ENCODE measurements around the gene TXNDC5.
"Not testable (repeated sequence)": the region's sequence is repeated elsewhere in the genome, so short reads cannot be mapped to it uniquely, and the experiment has no call there.

Gene TXNDC5

GRCh38 chr6:7894262-7895124 lies 16.1 kb downstream of the TXNDC5 start:
- no peak for DNase-seq (ENCODE audit: low read depth)

DNA sequence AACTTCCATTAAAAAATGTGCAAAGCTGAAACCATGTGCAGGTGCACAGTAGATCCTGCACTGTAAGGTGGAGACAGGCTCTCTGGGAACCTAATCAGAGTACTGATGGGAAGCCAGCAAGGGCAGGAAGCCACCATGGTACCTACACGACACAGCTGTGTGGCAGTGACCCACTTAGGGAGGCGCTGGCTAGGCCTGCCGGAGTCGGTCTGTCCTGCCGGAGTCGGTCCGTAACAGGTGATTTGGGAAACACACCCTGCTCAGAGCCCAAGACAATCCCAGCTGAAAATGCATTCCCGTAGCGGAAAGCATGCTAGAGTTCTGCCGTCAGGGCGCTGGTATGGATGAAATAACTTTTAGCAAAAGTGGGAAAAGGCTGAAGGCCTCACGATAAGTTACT lies 17.2 kb downstream of the TXNDC5 start:
- no peak for DNase-seq (ENCODE audit: low read depth)

- DNase-seq (ENCODE audit: low read depth): not testable (repeated sequence)
These were observed 18.2 kb downstream of the TXNDC5 start for GRCh38 chr6:7892367-7892766.

- no peak for DNase-seq (ENCODE audit: low read depth)
These were observed 19.3 kb downstream of the TXNDC5 start for GRCh38 chr6:7891078-7891872.

GRCh38 chr6:7888587-7889357 lies 21.8 kb downstream of the TXNDC5 start:
- no peak for DNase-seq (ENCODE audit: low read depth)

GRCh38 chr6:7887278-7887991 lies 23.2 kb downstream of the TXNDC5 start:
- no peak for DNase-seq (ENCODE audit: low read depth)

- DNase-seq (ENCODE audit: low read depth): no peak
These were observed 24.5 kb downstream of the TXNDC5 start for GRCh38 chr6:7886132-7886531.

DNA sequence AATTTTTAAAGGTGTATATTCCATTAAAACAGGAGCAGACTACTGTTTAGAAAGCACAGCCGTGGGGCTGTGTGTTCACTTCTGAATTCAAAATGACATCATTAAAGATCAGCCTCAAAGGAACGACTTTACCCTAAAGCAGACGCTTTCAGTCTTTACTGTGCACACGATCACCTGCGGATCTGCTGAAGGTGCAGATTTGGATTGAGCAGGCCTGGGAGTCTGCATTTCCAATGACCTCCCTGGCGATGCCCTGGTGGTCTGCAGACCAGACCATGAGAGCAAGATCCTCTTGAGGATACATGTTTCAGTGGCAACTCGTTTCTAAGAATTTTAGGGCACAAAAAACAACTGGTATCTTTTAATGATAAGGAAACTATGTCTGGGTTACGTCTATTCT lies 27.2 kb downstream of the TXNDC5 start:
- DNase-seq (ENCODE audit: low read depth): no peak

- no peak for DNase-seq (ENCODE audit: low read depth)
These were observed 27.9 kb downstream of the TXNDC5 start for GRCh38 chr6:7882505-7883257.

DNA sequence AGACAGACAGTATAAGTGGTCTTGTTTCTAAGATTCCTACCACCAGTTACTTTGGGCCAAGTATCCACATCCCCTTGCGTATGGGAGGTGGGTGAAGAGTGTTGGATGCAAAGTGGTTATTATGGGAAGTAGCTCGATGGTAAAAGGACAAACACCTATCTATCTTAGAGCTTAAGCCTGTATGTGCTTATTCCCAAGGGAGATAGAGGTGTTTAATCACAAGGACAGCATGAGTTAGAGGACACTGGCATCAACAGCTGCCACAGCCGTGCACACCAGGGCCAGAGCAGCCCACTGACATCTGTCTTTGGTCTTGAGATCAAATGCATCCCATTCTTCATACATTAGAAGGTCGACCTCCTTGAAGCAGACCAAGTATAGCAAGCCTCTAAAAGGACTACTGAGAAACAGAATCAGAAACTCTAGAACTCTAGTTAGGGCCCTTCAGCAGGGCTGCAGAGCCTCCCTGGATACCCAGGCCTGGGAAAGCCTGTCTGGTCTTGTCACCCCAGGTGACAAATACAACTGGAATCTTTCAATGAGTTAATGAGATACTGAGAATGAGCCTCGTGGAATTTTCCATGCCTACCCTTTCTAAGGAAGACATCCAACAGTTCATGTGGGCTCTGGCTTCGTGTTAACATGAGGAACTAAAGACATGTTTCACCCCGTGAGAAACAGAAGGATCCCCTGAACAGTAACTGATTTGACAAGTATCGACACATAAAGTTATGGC lies 28.7 kb downstream of the TXNDC5 start:
- DNase-seq (ENCODE audit: low read depth): no peak

- DNase-seq (ENCODE audit: low read depth): no peak
These were observed 29.9 kb downstream of the TXNDC5 start for GRCh38 chr6:7880718-7881107.

DNA sequence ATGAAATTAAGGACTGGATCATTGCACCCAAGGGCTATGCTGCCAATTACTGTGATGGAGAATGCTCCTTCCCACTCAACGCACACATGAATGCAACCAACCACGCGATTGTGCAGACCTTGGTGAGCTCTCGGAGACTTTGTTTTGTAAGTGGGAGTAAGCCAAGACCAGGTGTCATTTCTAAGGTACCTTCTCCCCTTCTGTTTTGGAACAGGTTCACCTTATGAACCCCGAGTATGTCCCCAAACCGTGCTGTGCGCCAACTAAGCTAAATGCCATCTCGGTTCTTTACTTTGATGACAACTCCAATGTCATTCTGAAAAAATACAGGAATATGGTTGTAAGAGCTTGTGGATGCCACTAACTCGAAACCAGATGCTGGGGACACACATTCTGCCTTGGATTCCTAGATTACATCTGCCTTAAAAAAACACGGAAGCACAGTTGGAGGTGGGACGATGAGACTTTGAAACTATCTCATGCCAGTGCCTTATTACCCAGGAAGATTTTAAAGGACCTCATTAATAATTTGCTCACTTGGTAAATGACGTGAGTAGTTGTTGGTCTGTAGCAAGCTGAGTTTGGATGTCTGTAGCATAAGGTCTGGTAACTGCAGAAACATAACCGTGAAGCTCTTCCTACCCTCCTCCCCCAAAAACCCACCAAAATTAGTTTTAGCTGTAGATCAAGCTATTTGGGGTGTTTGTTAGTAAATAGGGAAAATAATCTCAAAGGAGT lies 30.4 kb downstream of the TXNDC5 start:
- no peak for DNase-seq (ENCODE audit: low read depth)

DNA sequence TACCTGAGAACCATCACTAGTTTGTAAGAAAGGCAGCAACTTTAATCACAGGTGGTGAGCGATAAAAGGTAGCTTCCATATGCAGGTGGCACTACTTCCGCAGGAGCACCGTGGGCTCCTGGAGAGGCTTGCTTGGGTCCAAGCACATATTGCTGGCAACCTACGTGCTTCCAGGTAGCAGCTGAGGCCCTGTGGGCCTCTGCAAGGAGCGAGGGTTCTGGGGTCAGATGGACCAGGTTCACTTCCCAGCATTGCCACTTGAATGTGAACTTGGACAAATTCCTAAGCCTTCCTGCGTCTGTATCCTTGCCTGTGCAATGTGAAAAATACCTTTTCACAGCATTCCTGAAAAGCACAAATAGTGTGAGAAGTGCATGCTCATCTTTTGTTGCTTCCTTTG lies 31.0 kb downstream of the TXNDC5 start:
- DNase-seq (ENCODE audit: low read depth): no peak

GRCh38 chr6:7879043-7879442 lies 31.5 kb downstream of the TXNDC5 start:
- no peak for DNase-seq (ENCODE audit: low read depth)

GRCh38 chr6:7878401-7878964 lies 32.1 kb downstream of the TXNDC5 start:
- no peak for DNase-seq (ENCODE audit: low read depth)

DNA sequence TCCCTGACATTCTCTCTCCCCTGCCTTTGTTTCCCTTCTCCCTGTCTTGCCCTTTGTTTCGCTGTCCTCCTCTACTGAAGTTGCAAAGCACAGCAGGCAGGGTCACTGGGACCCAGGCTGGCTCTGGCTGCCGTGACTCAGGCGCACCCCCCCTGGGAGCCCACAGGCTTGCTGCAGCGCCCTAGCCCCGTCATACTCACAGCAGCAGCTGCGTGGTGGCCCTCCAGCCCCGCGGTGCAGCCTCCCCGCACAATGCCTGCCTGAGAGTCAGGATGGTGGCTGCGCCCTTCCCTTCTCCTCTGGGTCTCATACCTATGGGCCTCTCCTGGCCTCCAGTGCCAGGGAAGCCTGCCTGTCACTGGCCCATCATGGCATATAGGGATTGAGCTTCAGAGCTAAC lies 41.7 kb downstream of the TXNDC5 start:
- no peak for DNase-seq (ENCODE audit: low read depth)

GRCh38 chr6:7866526-7866925 lies 44.1 kb downstream of the TXNDC5 start:
- DNase-seq (ENCODE audit: low read depth): no peak

GRCh38 chr6:7865781-7866180 lies 44.8 kb downstream of the TXNDC5 start:
- no peak for DNase-seq (ENCODE audit: low read depth)

DNA sequence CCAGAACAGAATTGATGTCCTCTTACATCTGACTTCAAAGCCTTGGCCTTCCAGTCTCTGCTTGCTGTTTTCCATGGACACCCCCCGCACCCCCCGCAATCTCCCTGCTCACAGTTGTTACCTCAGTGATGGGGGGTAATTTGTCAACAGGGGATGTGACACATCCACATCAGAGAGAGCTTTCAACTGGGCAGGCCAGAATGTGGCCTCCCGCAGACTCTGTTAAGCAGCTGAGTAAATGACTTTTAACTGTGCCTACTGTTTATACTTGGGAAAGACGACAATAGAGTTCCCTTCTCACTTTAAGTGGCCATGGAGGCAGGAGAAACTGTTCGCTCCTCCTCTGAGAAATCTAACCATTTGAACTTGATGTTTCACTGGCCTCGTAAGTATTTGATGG lies 51.0 kb downstream of the TXNDC5 start:
- DNase-seq (ENCODE audit: low read depth): no peak

All from activated T-helper 1 cell treated with Interleukin-2 at 50 U/mL for 16 hours (primary cell).